Body of pancreas (tissue), 4 donors: Measurements from ENCODE around the gene GNB1L.

ENCODE experiments used
- POLR2A ChIP-seq, 3 donors: fragments of 450-650 bp; IDR thresholded peaks; one replicate each; pipeline ENCODE4 v1.6.1; 2016; ENCODE audit warnings: antibody characterized with exemption in 3 of 3, mild to moderate bottlenecking in 2 of 3
- TF ChIP-seq, protein P1 (sequence below), 7 experiments: fragments of 450-650 bp in 4 of 7; fragments of 200-600 bp in 3 of 7; sonication (generic) in 3 of 7; IDR thresholded peaks; one replicate each; pipeline ENCODE4 v1.5.1; 2016 to 2019; ENCODE audit warnings: antibody characterized with exemption in 7 of 7

DNA sequence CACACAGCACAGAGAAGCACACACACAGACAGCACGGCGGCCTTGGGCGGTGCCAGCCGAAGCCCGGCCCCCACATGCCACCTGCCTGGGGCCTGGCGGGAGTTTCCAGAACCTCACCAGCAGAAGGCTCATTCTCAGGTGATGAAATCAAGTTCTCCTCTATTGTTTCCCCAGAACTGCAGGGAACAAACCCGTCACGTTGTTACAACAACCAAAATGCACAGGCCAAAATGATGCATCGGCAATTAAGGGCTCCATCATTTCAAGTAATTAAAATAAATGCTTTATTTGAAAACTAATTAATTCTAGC is 30.8 kb downstream of the GNB1L start:
- TF ChIP-seq, protein P1, sequence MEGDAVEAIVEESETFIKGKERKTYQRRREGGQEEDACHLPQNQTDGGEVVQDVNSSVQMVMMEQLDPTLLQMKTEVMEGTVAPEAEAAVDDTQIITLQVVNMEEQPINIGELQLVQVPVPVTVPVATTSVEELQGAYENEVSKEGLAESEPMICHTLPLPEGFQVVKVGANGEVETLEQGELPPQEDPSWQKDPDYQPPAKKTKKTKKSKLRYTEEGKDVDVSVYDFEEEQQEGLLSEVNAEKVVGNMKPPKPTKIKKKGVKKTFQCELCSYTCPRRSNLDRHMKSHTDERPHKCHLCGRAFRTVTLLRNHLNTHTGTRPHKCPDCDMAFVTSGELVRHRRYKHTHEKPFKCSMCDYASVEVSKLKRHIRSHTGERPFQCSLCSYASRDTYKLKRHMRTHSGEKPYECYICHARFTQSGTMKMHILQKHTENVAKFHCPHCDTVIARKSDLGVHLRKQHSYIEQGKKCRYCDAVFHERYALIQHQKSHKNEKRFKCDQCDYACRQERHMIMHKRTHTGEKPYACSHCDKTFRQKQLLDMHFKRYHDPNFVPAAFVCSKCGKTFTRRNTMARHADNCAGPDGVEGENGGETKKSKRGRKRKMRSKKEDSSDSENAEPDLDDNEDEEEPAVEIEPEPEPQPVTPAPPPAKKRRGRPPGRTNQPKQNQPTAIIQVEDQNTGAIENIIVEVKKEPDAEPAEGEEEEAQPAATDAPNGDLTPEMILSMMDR (IDR thresholded peaks at IDR 0.05): no peak
- TF ChIP-seq POLR2A (IDR thresholded peaks at IDR 0.05): no peak
